HG03439 (cell line): ENCODE data around the gene TIMM23.
"Not testable (repeated sequence)": the region's sequence is repeated elsewhere in the genome, so short reads cannot be mapped to it uniquely, and the experiment has no call there.

ENCODE experiments used
- ATAC-seq: cut with Tn5 transposase; IDR thresholded peaks from one replicate; pipeline ENCODE4 v1.9.1; 2021; ENCODE audit warnings: mild to moderate bottlenecking, moderate library complexity; ENCODE audit not compliant: unreplicated experiment

TIMM23 gene

DNA sequence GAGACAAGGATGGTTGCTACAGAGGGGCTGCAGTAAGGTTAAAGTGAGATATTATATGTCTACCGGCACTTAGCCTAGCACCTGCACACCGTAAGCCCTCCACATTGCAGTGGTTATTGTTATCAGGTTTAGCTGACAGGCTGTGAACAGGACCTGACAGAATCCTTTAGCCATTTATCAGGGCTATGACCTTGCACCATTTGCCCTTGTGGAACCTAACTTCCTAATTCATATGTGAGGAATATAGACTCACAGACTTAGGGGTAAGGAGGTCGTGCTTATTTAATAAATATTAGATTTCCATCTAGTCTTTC lies 48.0 kb downstream of the TIMM23 start:
- no peak for ATAC-seq

- ATAC-seq = peak; percentile 93
These were observed 50.9 kb downstream of the TIMM23 start for GRCh38 chr10:46022978-46023702.

- no peak for ATAC-seq
These were observed 52.7 kb downstream of the TIMM23 start for GRCh38 chr10:46024948-46025347.

DNA sequence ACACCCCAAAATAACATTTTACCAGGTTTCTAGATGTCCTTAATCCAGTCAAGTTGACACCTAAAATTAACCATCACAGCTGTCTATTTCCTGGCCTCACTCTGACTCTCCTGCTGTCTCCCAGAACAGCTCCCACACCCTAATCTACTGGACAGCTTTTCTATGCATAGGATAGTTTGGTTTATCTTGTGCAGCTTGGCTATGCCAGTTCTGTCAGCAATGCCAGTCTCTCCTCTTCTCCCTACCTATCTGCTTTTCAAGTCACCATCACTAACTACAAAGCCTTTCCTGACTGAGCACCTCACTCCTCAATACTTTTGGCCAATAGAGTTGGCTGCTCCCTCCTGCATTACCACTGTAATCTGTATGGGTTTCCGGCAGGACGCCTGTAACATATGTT lies 53.1 kb downstream of the TIMM23 start:
- no peak for ATAC-seq

DNA sequence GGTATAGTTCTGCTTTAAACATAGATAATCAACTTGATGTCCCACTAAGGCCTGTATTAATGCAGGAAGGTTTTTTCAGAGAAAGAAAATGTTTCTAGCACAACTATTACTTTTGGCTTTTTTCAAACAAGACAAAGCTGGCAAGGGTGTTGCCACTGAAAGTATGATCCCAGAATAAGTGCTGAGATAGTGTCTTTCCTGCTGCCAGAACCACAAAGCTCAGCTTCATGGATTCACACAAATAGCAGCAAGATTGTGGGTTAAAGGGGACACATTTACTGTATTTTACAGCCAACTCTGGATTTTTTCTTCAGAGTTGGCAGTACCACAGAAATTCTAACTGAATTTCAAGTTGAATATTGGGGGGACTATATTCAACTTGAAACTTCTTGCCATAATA lies 53.8 kb downstream of the TIMM23 start:
- no peak for ATAC-seq

GRCh38 chr10:46028584-46029460 lies 56.5 kb downstream of the TIMM23 start:
- ATAC-seq = no peak

- ATAC-seq = no peak
These were observed 57.3 kb downstream of the TIMM23 start for GRCh38 chr10:46029461-46030030.

- peak; percentile 97 for ATAC-seq
These were observed 58.0 kb downstream of the TIMM23 start, which contains the start of gene NCOA4 for GRCh38 chr10:46030091-46030937. TSS of gene NCOA4 (minus strand) at chr10:46030623. CDS start at chr10:46016680, 13,943 bp downstream.

GRCh38 chr10:46031648-46032532 lies 59.6 kb downstream of the TIMM23 start:
- ATAC-seq = no peak

GRCh38 chr10:46033602-46034011 lies 61.3 kb downstream of the TIMM23 start:
- no peak for ATAC-seq

DNA sequence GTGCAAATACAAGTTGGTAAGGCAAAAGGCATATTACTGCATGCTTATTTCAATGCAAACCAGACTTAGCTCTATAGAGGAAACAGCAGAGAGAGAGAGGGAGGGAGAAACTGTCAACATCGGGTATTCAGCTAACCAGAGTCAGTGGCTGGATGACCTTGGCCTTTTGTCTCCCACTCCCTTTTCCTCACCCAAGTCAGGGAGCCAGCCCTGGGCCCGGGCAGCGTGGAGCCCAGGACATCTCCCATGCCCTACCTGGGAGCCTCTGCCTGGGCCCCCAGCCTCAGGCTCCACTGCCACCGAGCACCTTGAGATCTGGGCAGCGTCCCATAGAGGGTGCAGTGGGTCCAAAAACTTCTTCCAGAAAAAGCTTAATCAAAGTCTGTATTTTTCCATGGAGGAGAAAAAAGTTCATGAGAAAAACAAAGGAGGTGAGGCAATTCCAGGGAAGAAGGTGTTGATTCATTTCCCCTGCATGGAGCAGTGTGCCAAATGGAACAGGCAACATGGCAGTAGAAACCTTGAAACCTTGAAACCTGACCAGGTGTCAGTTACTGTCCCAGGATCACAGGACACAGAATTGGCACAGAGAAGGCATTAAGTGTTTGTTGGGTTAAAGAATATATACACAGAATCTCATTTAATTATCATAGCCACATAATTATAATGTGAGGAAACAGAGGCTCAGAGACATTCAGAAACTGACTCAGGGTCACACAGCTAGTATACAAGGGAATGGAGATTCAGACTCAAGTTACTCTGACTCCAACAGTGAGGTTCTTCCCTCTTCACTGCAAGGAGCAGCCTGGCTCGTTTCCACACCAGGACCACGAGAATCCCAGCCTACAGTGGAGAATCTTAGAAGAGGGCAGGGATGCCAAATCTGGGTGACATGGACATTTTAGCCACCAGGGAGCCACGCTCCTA lies 63.9 kb downstream of the TIMM23 start:
- no peak for ATAC-seq

- ATAC-seq = no peak
These were observed 65.0 kb downstream of the TIMM23 start for GRCh38 chr10:46037107-46037825.

GRCh38 chr10:46040004-46040403 lies 67.7 kb downstream of the TIMM23 start:
- no peak for ATAC-seq

DNA sequence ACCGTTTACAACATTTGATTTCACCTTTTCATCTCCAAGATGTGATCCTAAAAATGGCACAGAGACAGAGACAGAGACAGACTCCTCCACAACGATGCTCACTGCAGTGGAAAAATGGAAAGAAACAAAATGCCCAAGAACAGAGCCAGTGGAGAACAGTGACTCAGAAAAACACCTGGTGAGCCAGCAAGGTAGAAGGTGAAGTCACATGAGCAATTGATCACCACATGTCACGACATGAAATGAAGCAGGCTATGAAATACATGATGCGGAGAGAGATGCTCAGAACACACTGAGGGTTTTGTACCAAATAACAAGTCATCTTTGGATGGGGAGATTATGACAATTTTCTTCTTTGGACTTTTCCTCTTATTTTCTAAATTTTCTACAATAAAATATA lies 70.2 kb downstream of the TIMM23 start:
- no peak for ATAC-seq

DNA sequence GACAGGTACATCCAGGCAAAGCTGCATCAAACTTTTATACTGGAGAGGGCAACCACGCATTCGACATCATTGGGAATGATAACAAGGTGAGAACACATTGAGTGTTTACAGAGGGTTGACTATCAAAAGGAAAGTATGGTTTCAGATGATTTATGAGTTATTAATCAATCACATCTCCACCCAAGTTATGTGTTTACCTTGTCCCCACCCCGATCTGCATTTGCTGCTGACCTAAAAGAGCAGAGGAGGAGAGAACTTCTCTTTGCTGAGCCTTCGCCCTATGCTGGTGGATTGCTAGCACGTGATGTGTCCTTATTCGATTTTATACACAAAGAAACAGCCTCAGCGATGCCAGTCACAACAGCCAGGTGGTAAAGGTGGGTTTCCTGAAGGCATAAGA lies 74.0 kb downstream of the TIMM23 start, which contains the start of gene MSMB:
MSMB (minus strand) TSS at position 9 of the 400 bp plus-strand sequence. CDS start 32 bp downstream, outside the sequence.
- ATAC-seq = no peak

DNA sequence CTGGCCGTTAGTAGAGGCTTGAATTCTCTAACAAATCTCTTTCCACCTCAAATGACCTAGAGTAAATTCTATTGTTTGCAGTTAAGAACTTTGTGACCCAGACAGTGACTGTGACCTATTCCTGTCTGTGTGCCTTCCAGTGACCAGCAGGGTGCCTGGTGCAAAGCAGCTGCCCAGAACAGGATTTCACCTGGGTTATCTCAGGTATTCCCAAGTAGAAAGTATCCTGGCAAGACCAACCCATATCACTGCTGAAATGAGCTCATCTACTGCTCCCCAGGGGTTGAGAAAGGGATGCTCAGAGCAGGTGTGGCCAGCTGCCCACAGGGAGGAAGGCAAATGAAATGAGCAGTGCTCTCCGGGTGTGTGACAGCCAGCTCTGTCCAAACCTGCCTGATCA lies 75.9 kb downstream of the TIMM23 start:
- ATAC-seq = no peak

DNA sequence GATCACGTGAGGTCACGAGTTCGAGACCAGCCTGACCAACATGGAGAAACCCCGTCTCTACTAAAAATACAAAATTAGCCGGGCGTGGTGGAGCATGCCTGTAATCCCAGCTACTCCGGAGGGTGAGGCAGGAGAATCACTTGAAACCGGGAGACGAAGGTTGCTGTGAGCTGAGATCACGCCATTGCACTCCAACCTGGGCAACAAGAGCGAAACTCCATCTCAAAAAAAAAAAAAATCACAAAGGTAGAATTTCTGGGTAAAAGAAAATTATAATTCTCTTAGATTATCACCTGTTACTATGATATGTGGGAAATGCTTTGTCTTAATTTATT lies 77.2 kb downstream of the TIMM23 start:
- not testable (repeated sequence) for ATAC-seq

- no peak for ATAC-seq
These were observed 78.8 kb downstream of the TIMM23 start for GRCh38 chr10:46050941-46051623.
